NCI-H1417 (cell line): Measurements from ENCODE around the gene LYZL2.
"Not testable (repeated sequence)": the region's sequence is repeated elsewhere in the genome, so short reads cannot be mapped to it uniquely, and the experiment has no call there.

Experiments
- DNase-seq, 3 experiments: peaks; one replicate each; lab custom pipeline; 2025; lab: John Stamatoyannopoulos, UW

Gene LYZL2

DNA sequence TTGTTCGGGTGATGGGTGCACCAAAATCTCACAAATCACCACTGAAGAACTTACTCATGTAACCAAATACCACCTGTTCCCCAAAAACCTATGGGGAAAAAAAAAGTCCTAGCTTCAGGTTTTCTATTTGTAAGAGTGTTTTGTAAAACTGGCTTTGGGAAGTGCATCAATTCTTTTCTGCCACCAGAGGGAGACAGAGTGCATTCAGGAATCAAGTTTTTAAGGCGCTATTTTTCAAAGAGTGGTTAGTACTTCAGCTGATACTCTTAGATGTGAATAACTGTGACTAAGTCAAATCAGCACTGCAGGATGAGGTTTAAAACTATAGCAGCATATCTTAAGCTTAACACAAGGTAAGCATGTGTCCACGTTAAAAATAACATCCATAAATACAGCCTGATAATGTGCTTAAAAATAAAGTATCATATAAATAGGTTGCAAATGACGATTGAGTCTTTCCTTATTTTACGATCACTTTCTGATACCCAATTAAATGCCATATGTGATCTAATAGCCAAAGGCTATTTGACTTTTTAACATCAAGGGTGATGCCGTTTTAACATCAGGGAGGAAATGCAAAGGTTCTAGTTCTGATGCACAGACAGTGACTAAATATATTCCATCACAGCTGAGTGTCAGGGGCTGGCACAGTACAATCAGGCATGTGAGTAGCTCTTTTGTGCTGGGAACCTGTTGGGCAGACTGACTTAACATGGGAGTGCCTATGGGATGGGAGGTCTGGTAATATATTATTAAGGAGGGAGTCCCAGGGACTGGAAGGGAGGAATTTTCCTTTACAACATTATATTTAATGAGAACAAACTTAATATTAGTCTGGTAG, 10.6 kb upstream of the LYZL2 start:
- peak in 2 of 3 experiments; percentile 6 to 61 for DNase-seq

DNA sequence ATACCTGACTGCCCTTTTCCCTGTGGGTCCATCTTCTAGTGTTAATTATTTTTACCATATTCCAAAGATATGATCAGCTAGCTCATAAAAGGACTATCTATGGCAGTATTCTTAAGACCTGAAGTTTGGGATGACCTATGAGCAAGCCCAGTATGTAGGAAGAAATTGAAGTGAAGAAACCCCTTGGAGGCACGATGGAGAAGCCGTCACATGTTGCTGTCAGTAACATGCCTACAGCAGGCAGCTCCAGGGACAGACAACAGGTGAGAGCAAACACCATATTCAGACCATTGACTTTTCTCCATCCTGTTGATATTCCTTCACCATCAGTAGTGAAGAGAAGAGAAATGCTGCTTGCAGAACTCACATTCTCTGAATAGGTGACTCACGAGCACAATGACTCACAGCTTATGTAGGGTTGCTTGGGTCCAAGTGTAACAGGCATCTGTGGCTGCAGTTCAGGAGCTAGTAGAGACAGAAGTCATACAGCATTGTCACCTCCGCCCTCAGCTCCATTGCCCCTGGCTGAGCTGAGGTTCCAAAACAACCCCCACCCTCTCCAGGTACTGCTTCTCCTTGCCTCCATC, 8.4 kb upstream of the LYZL2 start:
- no peak for DNase-seq

DNA sequence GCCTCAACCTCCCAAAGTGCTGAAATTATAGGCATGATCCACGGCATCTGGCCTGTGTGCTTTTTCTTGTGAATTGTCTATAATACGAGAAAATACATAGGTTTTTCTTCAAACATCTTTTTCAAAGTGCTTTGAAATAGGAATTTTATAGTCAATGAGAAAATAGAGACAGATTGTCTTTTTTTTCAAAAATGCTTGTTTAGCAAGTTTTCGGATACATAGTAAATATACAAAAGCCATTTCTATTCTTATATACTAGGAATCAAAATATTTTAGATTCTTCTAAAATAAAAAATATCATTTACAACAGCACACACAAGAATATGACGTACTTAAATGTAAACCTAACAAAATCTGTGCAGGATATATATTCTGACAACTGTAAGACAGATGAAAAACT, 1.6 kb upstream of the LYZL2 start:
- no peak for DNase-seq

DNA sequence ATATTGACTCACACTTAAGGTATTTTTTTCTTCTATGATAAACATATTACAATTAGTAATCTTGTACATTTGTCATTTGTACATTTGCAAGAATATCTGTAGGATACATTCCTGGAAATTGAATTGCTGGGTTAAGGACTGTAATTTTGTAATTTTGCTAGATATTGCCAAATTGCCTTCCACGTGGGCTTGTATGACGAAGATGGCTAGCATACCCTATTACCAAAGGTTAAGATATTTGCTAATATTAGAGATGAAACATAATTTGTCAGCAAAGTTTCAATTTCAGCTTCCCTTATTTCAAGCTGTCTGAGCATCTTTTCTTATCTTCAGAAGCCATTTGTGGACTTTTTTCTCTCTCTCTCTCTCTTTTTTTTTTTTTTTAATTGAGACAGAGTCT, 1.0 kb upstream of the LYZL2 start:
- no peak for DNase-seq

DNA sequence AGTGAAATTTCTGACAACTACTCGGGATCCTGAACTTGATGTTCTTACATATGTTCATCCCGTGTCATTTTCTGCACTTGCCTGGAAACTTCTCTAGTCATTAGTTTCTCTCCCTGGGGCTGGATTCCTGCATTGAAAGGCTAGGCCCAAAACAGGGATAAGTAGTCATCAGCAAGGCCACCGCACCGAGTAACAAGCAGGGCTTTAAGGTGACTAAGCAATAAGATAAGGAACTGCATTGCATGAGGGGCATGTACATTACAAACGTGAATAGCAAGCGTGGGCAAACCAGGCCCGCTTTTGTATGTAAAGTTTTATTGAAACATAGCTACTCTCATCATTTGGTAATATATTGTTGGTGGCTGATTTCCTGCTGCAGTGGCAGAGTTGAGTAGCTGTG, 977 bp downstream of the LYZL2 start:
- DNase-seq, result not testable (repeated sequence)

DNA sequence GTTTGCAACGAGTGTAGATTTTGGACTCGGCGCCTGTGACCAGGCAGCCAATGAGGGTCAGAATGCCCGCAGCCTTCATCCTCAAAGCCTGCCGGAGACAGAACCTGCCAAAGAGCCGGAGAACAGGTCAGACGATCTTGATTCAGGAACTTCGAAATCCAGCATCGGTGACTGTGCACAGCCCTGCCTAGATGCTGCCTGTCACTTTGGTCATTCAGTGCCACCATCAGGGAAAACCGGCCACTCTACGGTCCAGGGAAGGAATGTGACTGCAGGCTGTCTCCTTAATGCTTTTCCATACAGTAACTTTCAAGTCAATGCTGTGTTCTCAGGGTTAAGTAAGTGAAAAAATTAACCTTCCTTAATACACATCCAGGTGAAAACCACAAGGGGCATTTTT, 2.7 kb downstream of the LYZL2 start:
- not testable (repeated sequence) for DNase-seq

DNA sequence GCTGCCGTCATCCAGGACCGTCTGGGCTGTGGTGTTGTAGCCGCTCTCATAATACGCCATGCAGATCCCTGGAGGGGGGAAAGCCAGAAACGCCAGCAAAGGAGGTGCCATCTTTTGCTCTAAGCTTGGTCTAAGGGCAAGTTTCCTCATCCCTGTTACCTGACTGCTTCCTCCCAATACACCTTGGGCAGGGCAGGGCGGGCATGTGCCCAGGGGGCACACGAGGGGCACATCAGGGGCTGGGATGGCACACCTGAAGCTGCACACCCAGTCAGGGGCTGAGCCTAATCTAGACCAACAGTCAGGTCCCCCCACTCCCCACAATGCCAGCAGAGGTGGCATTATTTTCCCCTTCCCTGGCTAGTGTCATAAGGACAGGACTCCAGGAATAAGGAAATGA, 3.4 kb downstream of the LYZL2 start:
- not testable (repeated sequence) for DNase-seq

DNA sequence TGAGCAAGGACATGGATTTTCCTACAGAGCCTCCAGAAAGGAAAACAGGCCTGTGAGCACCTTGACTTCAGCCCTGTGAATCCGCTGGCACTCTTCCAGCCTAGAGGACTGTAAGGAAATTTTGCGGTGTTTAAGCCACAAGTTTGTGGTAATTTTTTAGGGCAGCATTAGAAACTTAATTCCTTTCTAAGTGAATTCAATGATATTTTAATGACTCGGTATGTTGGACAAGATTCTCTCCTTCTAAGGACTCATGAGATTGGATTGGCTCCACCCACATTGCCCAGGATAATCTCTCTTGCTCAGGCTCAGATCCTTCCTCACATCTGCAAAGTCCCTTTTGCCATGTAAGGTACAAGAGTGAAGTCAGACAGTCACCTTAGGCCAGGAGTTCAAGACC, 4.5 kb downstream of the LYZL2 start:
- DNase-seq, result no peak

DNA sequence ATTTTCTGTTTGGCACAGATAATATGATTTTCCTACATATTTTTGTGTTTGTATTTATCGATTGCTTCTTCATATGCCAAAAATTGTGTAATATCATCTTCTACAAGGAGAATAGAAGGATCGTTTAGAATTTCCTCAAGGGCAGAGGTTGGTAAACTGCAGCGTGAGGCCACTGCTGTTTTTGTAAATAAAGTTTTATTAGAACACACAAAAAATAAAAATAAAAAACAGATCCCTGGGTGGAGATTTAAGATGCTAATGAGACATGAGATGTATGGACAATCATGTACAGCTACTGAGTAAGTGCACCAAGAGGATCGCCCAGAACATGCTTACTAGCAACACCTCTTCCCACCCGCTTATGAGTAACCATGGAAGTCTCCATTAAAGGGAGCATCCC, 9.6 kb downstream of the LYZL2 start:
- DNase-seq, result no peak

DNA sequence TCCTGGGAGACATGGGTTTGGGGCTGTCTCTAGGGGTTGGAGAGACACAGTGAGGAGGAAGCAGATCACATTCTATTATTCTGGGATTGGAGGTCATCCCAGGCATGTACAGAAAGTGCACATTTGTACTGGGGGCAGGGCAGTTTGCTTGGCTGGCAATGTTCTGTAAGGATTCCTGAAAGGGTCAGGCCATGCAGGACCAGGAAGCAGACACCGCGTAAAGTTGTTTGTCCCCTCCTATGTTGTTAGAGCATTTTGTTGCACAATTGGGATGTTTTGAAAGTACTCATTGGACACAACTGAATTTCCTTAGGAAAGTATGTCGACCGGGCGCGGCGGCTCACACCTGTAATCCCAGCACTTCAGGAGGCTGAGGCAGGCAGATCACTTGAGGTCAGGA, 12.5 kb downstream of the LYZL2 start:
- DNase-seq, result no peak

DNA sequence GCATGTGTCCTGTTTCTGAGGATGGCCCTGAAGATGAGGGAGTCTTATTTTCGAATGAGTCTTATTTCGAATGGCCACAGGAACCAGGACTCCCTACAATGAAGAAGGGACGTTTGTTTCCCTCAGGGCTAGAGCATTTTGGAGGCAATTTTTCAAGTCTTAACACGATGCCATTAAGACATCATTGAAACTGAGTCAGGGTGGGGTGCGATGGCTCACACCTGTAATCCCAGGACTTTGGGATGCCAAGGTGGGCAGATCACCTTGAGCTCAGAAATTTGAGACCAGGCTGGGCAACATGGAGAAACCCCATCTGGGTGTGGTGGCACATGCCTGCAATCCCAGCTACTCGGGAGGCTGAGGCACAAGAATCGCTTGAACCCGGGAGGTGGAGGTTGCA, 18.5 kb downstream of the LYZL2 start:
- DNase-seq, result not testable (repeated sequence)

DNA sequence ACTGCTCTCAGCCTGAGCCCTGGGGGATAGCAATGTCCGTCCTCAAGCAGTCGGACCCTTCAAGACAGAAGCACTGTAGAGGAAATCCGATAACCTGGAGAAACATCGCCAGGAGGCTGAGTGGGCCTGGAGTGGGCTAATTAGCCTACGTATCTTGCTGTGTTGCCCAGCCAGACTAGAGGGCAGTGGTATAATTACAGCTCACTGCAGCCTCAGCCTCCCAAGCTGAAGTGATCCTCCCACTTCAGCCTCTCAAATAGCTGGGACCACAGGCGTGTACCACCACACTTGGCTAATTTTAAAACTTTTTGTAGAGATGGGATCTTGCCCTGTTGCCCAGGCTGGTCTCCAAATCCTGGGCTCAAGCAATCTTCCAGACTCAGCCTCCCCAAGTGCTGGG, 21.7 kb downstream of the LYZL2 start:
- DNase-seq, result no peak

DNA sequence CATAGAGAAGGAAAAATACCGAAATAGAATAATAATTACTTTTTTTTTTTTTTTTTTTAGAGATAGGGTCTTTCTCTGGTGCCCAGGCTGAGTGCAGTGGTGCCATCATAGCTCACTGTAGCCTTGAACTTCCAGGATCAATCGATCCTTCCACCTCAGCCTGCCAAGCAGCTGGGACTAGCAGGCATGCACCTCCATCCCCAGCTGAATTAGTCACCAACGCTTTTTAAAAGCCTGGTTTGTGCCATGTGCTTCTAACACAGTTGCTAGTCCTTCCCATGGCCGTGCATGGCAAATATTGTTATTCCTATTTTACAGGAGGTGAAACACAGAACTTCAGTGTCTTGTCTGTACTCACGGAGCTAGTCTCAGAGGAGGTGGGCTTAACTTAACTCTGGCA, 23.2 kb downstream of the LYZL2 start:
- peak in 1 of 3 experiments; percentile 30 for DNase-seq

DNA sequence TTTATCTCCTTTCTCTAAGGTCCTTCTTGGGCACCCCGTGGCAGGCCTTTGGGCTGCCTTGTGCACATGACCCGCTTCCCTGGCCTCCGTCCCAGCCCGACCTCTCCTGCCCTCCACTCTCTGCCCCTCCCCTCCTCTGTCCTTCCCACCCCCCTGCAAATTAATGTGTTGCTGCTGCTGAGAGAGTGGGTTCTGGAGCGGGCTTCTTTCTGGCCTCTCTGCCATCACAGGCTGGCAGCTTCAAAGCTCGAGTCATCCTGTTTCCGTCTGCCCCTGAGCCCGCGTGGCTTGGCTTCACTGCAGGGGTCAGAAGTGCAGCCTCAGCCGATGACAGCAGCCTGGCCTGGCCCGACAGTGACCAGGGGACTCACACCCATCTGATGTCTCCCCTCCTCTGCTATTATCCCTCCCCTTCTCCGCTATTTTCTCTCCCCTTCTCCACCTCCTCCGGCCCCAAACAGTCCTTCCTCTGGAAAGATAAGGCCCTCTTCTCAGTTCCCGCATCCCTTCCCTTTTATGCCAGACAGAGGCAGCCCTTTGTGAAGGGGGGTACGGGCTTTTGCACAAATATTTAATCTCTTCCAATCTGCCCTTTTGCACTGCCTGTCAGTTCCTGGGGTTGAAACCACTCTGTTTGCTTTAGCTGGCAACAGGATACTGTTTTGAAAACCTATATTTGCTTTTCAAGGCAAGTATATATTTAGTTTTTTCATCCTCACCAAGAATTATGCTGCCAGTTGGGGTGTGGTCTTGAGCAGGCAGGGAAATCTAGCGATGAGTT, 24.0 kb downstream of the LYZL2 start:
- peak in 2 of 3 experiments; percentile 34 to 63 for DNase-seq

DNA sequence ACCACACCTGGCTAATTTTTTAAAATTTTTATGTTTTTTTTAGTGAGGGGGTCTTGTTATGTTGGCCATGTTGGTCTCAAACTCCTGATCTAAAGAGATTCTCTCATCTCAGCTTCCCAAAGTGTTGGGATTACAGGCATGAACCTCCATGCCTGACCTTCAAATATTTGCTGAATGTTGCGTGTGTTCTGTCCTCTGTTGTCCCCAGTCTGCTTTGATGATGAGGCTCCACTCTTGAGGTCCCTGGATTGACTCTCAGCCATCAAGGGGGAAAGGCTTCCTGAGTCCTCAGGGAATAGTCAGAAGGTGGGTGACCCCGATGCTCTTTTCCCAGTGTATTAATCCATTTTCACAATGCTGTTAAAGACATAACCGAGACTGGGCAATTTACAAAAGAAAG, 26.0 kb downstream of the LYZL2 start:
- no peak for DNase-seq

DNA sequence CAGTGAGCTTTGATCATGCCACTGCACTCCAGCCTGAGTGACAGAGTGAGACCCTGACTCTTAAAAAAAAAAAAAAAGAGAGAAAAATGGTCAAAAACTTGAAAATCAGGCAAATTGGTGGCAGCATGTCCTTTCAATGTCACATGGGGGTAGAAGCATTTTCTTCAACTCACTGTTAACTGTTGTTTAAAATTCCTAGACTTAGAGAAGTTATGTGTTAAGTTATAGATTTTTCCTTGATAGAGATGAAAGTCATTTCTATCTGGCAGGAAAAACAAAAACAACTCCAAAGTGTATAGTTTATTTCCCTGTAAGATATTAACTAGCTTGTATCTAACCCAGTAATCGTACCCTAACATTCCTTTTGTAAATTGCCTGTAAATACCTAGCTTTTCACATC, 26.8 kb downstream of the LYZL2 start:
- no peak for DNase-seq

DNA sequence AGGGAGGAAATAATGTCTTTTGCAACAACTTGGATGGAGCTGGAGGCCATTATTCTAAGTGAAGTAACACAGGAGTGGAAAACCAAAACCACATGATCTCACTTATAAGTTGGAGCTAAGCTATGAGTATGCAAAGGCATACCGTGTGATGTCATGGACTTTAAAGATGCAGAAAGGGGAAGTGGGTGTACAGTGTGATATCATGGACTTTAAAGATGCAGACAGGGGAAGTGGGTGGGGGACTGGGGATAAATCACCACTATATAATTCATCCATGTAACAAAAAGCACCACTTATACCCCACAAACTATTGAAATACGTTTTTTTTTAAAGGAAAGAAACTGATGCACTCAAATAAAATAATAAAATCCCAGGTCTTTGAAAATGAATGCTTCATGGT, 29.5 kb downstream of the LYZL2 start:
- no peak for DNase-seq

DNA sequence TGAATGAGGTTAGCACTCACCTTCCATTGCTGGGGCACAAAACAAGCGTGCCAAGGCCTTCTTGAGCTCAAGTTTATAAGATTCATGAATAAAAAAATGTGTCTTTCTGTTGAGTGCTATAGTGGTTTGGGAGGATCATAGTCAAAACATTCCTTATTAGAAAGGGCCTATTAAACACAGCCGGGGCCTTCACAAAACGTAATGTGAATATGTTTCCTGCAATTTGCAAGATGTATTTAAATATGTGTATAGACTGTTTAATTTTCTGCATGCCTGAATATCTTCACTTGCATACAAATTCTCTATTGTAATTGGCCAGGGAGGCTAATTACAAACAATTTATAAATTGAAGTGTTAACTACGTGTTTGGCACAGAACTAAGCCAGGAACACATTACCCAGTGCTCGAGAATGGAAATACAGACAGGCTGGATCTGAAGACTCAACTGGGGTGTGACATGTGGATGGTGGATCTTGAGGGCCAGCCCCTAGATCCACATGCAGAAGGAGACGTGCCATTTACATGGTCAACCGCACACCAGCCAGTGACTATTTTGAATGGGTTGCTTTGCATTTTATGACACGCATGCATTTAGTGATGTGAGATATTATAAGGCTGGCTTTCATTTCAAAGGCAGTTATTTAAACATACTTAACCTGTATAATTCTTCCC, 31.3 kb downstream of the LYZL2 start:
- peak in 1 of 3 experiments; percentile 2 for DNase-seq

DNA sequence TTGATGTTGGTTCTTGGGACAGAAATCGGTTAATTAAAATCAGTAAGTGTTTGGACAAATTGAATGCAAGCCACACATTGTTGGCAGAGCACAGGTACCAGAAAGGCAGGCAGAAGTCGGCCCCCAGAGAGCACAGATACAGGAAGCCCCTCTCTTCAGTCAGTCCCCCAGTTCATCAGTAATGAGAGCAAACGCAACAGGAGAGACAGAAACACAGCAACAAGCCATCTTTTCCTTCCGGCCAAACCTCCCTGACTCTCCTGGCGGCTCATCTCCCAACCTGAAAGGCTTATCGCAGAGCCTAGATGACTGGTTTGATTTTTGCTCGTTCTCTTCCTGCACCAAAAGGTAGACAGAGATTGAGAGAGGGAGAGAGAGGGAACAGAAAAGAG, 32.1 kb downstream of the LYZL2 start:
- DNase-seq, result not testable (repeated sequence)

DNA sequence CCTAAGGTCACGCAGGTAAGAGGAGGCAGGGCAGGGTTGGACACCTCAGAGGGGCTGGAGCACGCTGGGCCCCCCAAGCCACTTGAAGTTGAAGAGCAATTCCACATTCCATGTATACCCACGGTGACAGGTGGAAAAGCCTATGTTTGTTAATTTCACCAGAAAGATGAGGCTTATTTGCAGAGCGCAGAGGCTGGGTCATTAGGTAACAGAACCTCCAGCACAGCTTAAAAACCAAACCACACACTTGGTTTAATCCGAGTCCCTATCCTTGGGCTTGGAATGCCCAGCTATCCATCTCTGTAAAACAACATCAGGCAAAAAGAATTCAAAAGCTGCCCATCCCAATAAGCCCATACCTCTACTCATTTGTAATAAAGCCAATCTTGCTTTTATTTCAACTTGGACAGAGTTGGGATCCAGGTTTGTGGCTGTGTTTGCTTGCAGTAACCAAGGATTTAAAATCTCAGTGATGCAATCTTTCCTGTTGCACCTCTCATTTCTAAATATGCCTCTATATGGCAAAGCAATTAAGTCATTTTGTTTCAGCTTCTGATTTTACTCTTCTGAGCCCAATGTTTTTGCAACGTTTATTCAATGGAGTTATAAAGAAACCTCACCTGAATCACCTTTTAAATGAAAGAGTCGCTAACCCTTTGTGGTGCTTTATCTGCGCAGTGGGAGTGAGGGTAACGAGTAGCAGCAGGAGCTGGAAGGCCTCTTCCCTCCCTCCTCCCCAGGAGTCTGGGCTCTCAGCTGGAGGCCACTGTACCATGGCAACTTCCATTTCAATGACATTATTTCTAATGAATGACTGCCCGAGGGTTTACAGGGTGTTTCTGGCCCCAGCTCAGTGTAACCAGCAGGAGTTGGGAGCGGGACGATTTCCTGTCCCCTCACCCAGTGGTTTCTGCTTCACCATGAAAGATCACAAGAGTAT, 32.8 kb downstream of the LYZL2 start:
- DNase-seq, result peak in 2 of 3 experiments; percentile 54 to 78

DNA sequence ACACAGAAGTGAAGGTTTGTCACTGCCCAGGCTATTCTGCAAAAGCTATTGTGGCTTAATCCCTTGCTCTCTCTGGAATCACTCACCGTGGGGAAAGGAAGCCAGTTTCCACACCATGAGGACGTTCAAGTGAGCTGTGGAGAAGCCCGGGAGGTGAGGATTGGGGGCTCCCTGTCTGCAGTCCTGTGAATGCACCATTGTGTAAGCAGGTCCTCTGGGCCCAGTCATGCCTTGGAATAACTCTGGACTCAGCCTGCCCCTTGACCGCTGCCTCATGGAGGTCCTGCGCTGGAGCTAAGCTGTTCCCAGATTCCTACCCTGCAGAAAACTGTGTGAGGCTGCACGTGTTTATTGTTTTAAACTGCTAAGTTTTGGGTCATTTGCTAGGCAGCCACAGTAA, 33.5 kb downstream of the LYZL2 start:
- no peak for DNase-seq
